Hepatocyte (in vitro differentiated cells): Measurements from ENCODE around the gene CTBP1. TPM values are rescaled to one million over a fixed set of nuclear protein-coding genes. Genes with fewer than 3 reads are reported as not detected.
A peak's percentile ranks its signal among the peaks of the same experiment; 100 is the strongest.

Experiments used
- DNase-seq: peaks from one replicate; pipeline ENCODE4 v3.0.0-alpha.2; 2016; ENCODE audit warnings: low spot score
- H2AFZ ChIP-seq: fragments of 200-600 bp; sonication (generic); 2 replicates; pipeline ENCODE4 v1.6.0; 2016; ENCODE audit warnings: antibody characterized with exemption, mild to moderate bottlenecking
- H3K27ac ChIP-seq: fragments of 200-600 bp; sonication (generic); 2 replicates; pipeline ENCODE4 v1.5.1; 2016; ENCODE audit warnings: mild to moderate bottlenecking
- H3K27me3 ChIP-seq: fragments of 200-600 bp; sonication (generic); 2 replicates; pipeline ENCODE4 v1.6.1; 2016
- H3K36me3 ChIP-seq: fragments of 200-600 bp; sonication (generic); replicated peaks from 2 replicates; pipeline ENCODE4 v1.5.1; 2016; ENCODE audit warnings: low read depth; ENCODE audit not compliant: insufficient read depth
- H3K4me1 ChIP-seq: fragments of 200-600 bp; sonication (generic); 2 replicates; pipeline ENCODE4 v1.5.1; 2016; ENCODE audit warnings: mild to moderate bottlenecking, moderate library complexity; ENCODE audit not compliant: insufficient read depth
- H3K4me2 ChIP-seq: fragments of 200-600 bp; sonication (generic); 2 replicates; pipeline ENCODE4 v1.6.0; 2016
- H3K4me3 ChIP-seq: fragments of 200-600 bp; sonication (generic); 2 replicates; pipeline ENCODE4 v1.5.1; 2016; ENCODE audit warnings: mild to moderate bottlenecking
- H3K79me2 ChIP-seq: fragments of 200-600 bp; sonication (generic); 2 replicates; pipeline ENCODE4 v1.6.0; 2017; ENCODE audit warnings: mild to moderate bottlenecking
- H3K9me2 ChIP-seq: fragments of 200-600 bp; sonication (generic); replicated peaks from 2 replicates; pipeline ENCODE4 v1.6.0; 2017; ENCODE audit warnings: mild to moderate bottlenecking; ENCODE audit not compliant: insufficient read depth
- H3K9me3 ChIP-seq: fragments of 200-600 bp; sonication (generic); 2 replicates; pipeline ENCODE4 v1.5.1; 2016; ENCODE audit warnings: low read depth, mild to moderate bottlenecking
- H4K20me1 ChIP-seq: fragments of 200-600 bp; sonication (generic); 2 replicates; pipeline ENCODE4 v1.6.0; 2016; ENCODE audit warnings: mild to moderate bottlenecking; ENCODE audit not compliant: insufficient read depth, poor library complexity, severe bottlenecking
- EZH2 ChIP-seq: fragments of 200-600 bp; sonication (generic); IDR thresholded peaks from 2 replicates; pipeline ENCODE4 v1.6.1; 2016; ENCODE audit warnings: antibody characterized with exemption, mild to moderate bottlenecking, borderline replicate concordance
- EZH2phosphoT487 ChIP-seq: fragments of 200-600 bp; sonication (generic); IDR thresholded peaks from one replicate; pipeline ENCODE4 v1.6.1; 2018; ENCODE audit warnings: antibody characterized with exemption, mild to moderate bottlenecking, low read depth, moderate library complexity; ENCODE audit not compliant: unreplicated experiment, severe bottlenecking
- whole genome bisulfite sequencing: methylation state at CpG from one replicate; pipeline ENCODE4 v1.1.6; 2016; ENCODE audit warnings: low lambda C conversion rate; ENCODE audit errors: missing lambda C conversion rate; 5-methylcytosine and 5-hydroxymethylcytosine counted together
- polyA plus RNA-seq: library from polyadenylated mRNA; unstranded; fragments of >200 nt; fragmentation: Nextera tagmentation; extraction: Ambion mirVana; gene quantifications from 2 replicates; pipeline ENCODE4 v1.2.1, GENCODE V29; 2016
- total RNA-seq: library from RNA; depleted of rRNA; stranded (reverse); fragments of >200 nt; gene quantifications from 2 replicates; pipeline ENCODE4 v1.2.3, GENCODE V29; 2014
- TF ChIP-seq, protein P1 (sequence below): fragments of 200-600 bp; sonication (generic); IDR thresholded peaks from 2 replicates; pipeline ENCODE4 v1.5.1; 2016; ENCODE audit warnings: antibody characterized with exemption, mild to moderate bottlenecking; ENCODE audit not compliant: poor library complexity

The CTBP1 gene
- total and polyA plus RNA-seq, 2 experiments from 2014 or later, result 169 to 179 TPM

GRCh38 chr4:1243451-1244080 is 5.4 kb downstream of the CTBP1 start:
- H3K9me2 ChIP-seq, result no peaks in the 10 kb centered on the region
- H2AFZ ChIP-seq, result no peak overlapping the region
- peaks cover 92% of the 10 kb centered on the region for H3K79me2 ChIP-seq
- H3K4me2 ChIP-seq, result no peak overlapping the region
- peaks cover 90% of the 10 kb centered on the region for H4K20me1 ChIP-seq
- no peak overlapping the region for H3K27ac ChIP-seq
- H3K36me3 ChIP-seq, result no peaks in the 10 kb centered on the region
- H3K27me3 ChIP-seq, result no peaks in the 10 kb centered on the region
- DNase-seq, result peak; percentile 3
- TF ChIP-seq EZH2phosphoT487 (no peak), EZH2 (no peak)
- TF ChIP-seq, protein P1, sequence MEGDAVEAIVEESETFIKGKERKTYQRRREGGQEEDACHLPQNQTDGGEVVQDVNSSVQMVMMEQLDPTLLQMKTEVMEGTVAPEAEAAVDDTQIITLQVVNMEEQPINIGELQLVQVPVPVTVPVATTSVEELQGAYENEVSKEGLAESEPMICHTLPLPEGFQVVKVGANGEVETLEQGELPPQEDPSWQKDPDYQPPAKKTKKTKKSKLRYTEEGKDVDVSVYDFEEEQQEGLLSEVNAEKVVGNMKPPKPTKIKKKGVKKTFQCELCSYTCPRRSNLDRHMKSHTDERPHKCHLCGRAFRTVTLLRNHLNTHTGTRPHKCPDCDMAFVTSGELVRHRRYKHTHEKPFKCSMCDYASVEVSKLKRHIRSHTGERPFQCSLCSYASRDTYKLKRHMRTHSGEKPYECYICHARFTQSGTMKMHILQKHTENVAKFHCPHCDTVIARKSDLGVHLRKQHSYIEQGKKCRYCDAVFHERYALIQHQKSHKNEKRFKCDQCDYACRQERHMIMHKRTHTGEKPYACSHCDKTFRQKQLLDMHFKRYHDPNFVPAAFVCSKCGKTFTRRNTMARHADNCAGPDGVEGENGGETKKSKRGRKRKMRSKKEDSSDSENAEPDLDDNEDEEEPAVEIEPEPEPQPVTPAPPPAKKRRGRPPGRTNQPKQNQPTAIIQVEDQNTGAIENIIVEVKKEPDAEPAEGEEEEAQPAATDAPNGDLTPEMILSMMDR, result no peak
- H3K9me3 ChIP-seq, result no peaks in the 10 kb centered on the region
- peaks cover 27% of the 10 kb centered on the region for H3K4me1 ChIP-seq
- H3K4me3 ChIP-seq, result no peak overlapping the region
- WGBS, result 94% methylated on average over 15 of the region's 15 CpGs

- DNase-seq, result peak; percentile 2
- no peak overlapping the region for H3K27ac ChIP-seq
- no peaks in the 10 kb centered on the region for H3K9me2 ChIP-seq
- H4K20me1 ChIP-seq, result peaks cover 93% of the 10 kb centered on the region
- H3K4me2 ChIP-seq, result no peak overlapping the region
- no peak for TF ChIP-seq EZH2
- no peak for TF ChIP-seq EZH2phosphoT487
- TF ChIP-seq, protein P1, result no peak
- peaks cover 27% of the 10 kb centered on the region for H3K4me1 ChIP-seq
- H3K36me3 ChIP-seq, result no peaks in the 10 kb centered on the region
- H3K27me3 ChIP-seq, result no peaks in the 10 kb centered on the region
- no peaks in the 10 kb centered on the region for H3K9me3 ChIP-seq
- peaks cover 95% of the 10 kb centered on the region for H3K79me2 ChIP-seq
- H3K4me3 ChIP-seq, result no peak overlapping the region
- no peak overlapping the region for H2AFZ ChIP-seq
- WGBS, result 96% methylated on average over 29 of the region's 30 CpGs
These were observed 6.2 kb downstream of the CTBP1 start for GRCh38 chr4:1242506-1243450.

- no peaks in the 10 kb centered on the region for H3K27me3 ChIP-seq
- no peaks in the 10 kb centered on the region for H3K36me3 ChIP-seq
- H3K4me1 ChIP-seq, result peaks cover 23% of the 10 kb centered on the region
- peak overlapping the region; percentile 46 for H3K27ac ChIP-seq
- H4K20me1 ChIP-seq, result peaks cover 86% of the 10 kb centered on the region
- peaks cover 88% of the 10 kb centered on the region for H3K79me2 ChIP-seq
- H2AFZ ChIP-seq, result no peak overlapping the region
- H3K9me2 ChIP-seq, result no peaks in the 10 kb centered on the region
- H3K4me3 ChIP-seq, result no peak overlapping the region
- H3K9me3 ChIP-seq, result no peaks in the 10 kb centered on the region
- WGBS, result 92% methylated on average over 24 of the region's 24 CpGs
- TF ChIP-seq EZH2phosphoT487, result no peak
- TF ChIP-seq, protein P1, result no peak
- TF ChIP-seq EZH2, result no peak
- H3K4me2 ChIP-seq, result no peak overlapping the region
- DNase-seq, result peak; percentile 4
These were observed 6.9 kb downstream of the CTBP1 start for GRCh38 chr4:1241936-1242505.
